Fibroblast of gingiva (primary cell): Measurements from ENCODE around the gene DBNDD1.
"Not testable (repeated sequence)": the region's sequence is repeated elsewhere in the genome, so short reads cannot be mapped to it uniquely, and the experiment has no call there.

Source experiments
- DNase-seq: peaks from one replicate; pipeline ENCODE4 v3.0.0-alpha.2; 2011; ENCODE audit warnings: low read depth

DBNDD1 gene

GRCh38 chr16:89987169-89987568 lies 32.1 kb downstream of the DBNDD1 start:
- no peak for DNase-seq

- DNase-seq: no peak
Observed at GRCh38 chr16:89986600-89986999, 32.7 kb downstream of the DBNDD1 start.

- DNase-seq: no peak
Observed at GRCh38 chr16:89985219-89985618, 34.0 kb downstream of the DBNDD1 start.

- DNase-seq: no peak
Observed at GRCh38 chr16:89984216-89984615, 35.0 kb downstream of the DBNDD1 start.

GRCh38 chr16:89983536-89983935 lies 35.7 kb downstream of the DBNDD1 start:
- DNase-seq: no peak

- DNase-seq: no peak
Observed at GRCh38 chr16:89982318-89982717, 36.9 kb downstream of the DBNDD1 start.

- no peak for DNase-seq
Observed at GRCh38 chr16:89981414-89981813, 37.8 kb downstream of the DBNDD1 start.

GRCh38 chr16:89974870-89975269 lies 44.4 kb downstream of the DBNDD1 start:
- no peak for DNase-seq

GRCh38 chr16:89973654-89974335 lies 45.5 kb downstream of the DBNDD1 start:
- DNase-seq: no peak

- no peak for DNase-seq
Observed at GRCh38 chr16:89973235-89973634, 46.0 kb downstream of the DBNDD1 start.

GRCh38 chr16:89972244-89973234 lies 46.7 kb downstream of the DBNDD1 start:
- DNase-seq: peak; percentile 87

- DNase-seq: no peak
Observed at GRCh38 chr16:89971495-89972243, 47.6 kb downstream of the DBNDD1 start.

- no peak for DNase-seq
Observed at GRCh38 chr16:89969741-89970410, 49.4 kb downstream of the DBNDD1 start.

GRCh38 chr16:89968074-89968473 lies 51.2 kb downstream of the DBNDD1 start:
- DNase-seq: not testable (repeated sequence)

- not testable (repeated sequence) for DNase-seq
Observed at GRCh38 chr16:89967436-89967835, 51.8 kb downstream of the DBNDD1 start.

- DNase-seq: no peak
Observed at GRCh38 chr16:89966756-89967155, 52.5 kb downstream of the DBNDD1 start.

GRCh38 chr16:89965447-89966225 lies 53.6 kb downstream of the DBNDD1 start:
- DNase-seq: no peak

GRCh38 chr16:89964201-89964600 lies 55.1 kb downstream of the DBNDD1 start:
- DNase-seq: no peak

GRCh38 chr16:89962754-89963498 lies 56.3 kb downstream of the DBNDD1 start:
- no peak for DNase-seq

- DNase-seq: no peak
Observed at GRCh38 chr16:89961920-89962319, 57.3 kb downstream of the DBNDD1 start.
